COLO829 (cell line): Measurements from ENCODE around the gene PCDHGA7.
A peak's percentile ranks its signal among the peaks of the same experiment; 100 is the strongest.
"Not testable (repeated sequence)": the region's sequence is repeated elsewhere in the genome, so short reads cannot be mapped to it uniquely, and the experiment has no call there.

Source experiments
- DNase-seq: peaks from one replicate; pipeline ENCODE4 v3.0.0; 2012; ENCODE audit warnings: low spot score

The PCDHGA7 gene

GRCh38 chr5:141398608-141399007 is 16.1 kb downstream of the PCDHGA7 start:
- no peak for DNase-seq

- DNase-seq = no peak
Measured at GRCh38 chr5:141399555-141400258, 17.2 kb downstream of the PCDHGA7 start.

GRCh38 chr5:141402553-141403243 is 20.2 kb downstream of the PCDHGA7 start, which contains the start of gene PCDHGA9:
PCDHGA9 (plus strand) TSS chr5:141402778; CDS start chr5:141402953, 175 bp downstream.
- no peak for DNase-seq

GRCh38 chr5:141403387-141403786 is 20.8 kb downstream of the PCDHGA7 start:
- no peak for DNase-seq

- not testable (repeated sequence) for DNase-seq
Measured at GRCh38 chr5:141407790-141408505, 25.4 kb downstream of the PCDHGA7 start, which contains the start of gene PCDHGB6. PCDHGB6 (plus strand) TSS chr5:141408021; CDS start chr5:141408203, 182 bp downstream.

- DNase-seq = no peak
Measured at GRCh38 chr5:141409598-141410306, 27.2 kb downstream of the PCDHGA7 start.

GRCh38 chr5:141411575-141411974 is 29.0 kb downstream of the PCDHGA7 start:
- DNase-seq = no peak

GRCh38 chr5:141412854-141413539 is 30.5 kb downstream of the PCDHGA7 start, which contains the start of gene PCDHGA10:
PCDHGA10 (plus strand) TSS chr5:141412987; CDS start chr5:141413176, 189 bp downstream.
- DNase-seq = no peak

- no peak for DNase-seq
Measured at GRCh38 chr5:141413540-141414069, 31.1 kb downstream of the PCDHGA7 start.

GRCh38 chr5:141414548-141415274 is 32.2 kb downstream of the PCDHGA7 start:
- DNase-seq = not testable (repeated sequence)

- DNase-seq = not testable (repeated sequence)
Measured at GRCh38 chr5:141415275-141415618, 32.7 kb downstream of the PCDHGA7 start.

- DNase-seq = not testable (repeated sequence)
Measured at GRCh38 chr5:141417494-141418172, 35.1 kb downstream of the PCDHGA7 start, which contains the start of gene PCDHGB7. PCDHGB7 (plus strand) TSS chr5:141417677; CDS start chr5:141417860, 183 bp downstream.

GRCh38 chr5:141419074-141419880 is 36.7 kb downstream of the PCDHGA7 start:
- no peak for DNase-seq

- peak; percentile 13 for DNase-seq
Measured at GRCh38 chr5:141420855-141421488, 38.4 kb downstream of the PCDHGA7 start, which contains the start of gene PCDHGA11. PCDHGA11 (plus strand) TSS chr5:141421051; CDS start chr5:141421228, 177 bp downstream.

GRCh38 chr5:141421489-141421855 is 38.9 kb downstream of the PCDHGA7 start:
- DNase-seq = no peak

- DNase-seq = no peak
Measured at GRCh38 chr5:141422742-141423291, 40.3 kb downstream of the PCDHGA7 start.

GRCh38 chr5:141427783-141428426 is 45.4 kb downstream of the PCDHGA7 start:
- DNase-seq = no peak
